Endodermal cell (in vitro differentiated cells): ENCODE measurements around the gene NAP1L3. TPM values are rescaled to one million over a fixed set of nuclear protein-coding genes. Genes with fewer than 3 reads are reported as not detected.
A peak's percentile ranks its signal among the peaks of the same experiment; 100 is the strongest.

Source experiments
- DNase-seq: peaks from one replicate; pipeline ENCODE4 v3.0.0-alpha.2; 2017
- H3K27ac ChIP-seq: 2 replicates; pipeline ENCODE4 v1.5.1; 2013; ENCODE audit warnings: mild to moderate bottlenecking, low read depth, low read length, moderate library complexity
- H3K27me3 ChIP-seq: 2 replicates; pipeline ENCODE4 v1.6.1; 2013; ENCODE audit warnings: mild to moderate bottlenecking, low read length, moderate library complexity; ENCODE audit not compliant: insufficient read depth, control insufficient read depth, poor library complexity, severe bottlenecking
- H3K36me3 ChIP-seq: 2 replicates; pipeline ENCODE4 v1.7.0; 2013; ENCODE audit warnings: mild to moderate bottlenecking, low read length, moderate library complexity; ENCODE audit not compliant: control insufficient read depth, insufficient read depth
- H3K4me1 ChIP-seq: one replicate; pipeline ENCODE4 v1.7.0; 2013; ENCODE audit warnings: low read length; ENCODE audit not compliant: control insufficient read depth, insufficient read depth
- H3K4me3 ChIP-seq: 2 replicates; pipeline ENCODE4 v1.5.1; 2013; ENCODE audit warnings: mild to moderate bottlenecking, low read length, moderate library complexity
- H3K9ac ChIP-seq: 2 replicates; pipeline ENCODE4 v1.6.1; 2013; ENCODE audit warnings: mild to moderate bottlenecking, low read length, moderate library complexity; ENCODE audit not compliant: poor library complexity, severe bottlenecking; ENCODE audit errors: extremely low read depth
- H3K9me3 ChIP-seq: 2 replicates; pipeline ENCODE4 v1.6.1; 2013; ENCODE audit warnings: mild to moderate bottlenecking, low read length, moderate library complexity; ENCODE audit not compliant: control insufficient read depth
- H3K27ac Mint-ChIP-seq: 2 replicates; pipeline ENCODE4 v1.8.0; 2020; ENCODE audit warnings: mixed read lengths
- H3K27me3 Mint-ChIP-seq: 2 replicates; pipeline ENCODE4 v1.8.0; 2021; ENCODE audit warnings: mild to moderate bottlenecking, mixed read lengths; ENCODE audit not compliant: insufficient read depth
- H3K36me3 Mint-ChIP-seq: 2 replicates; pipeline ENCODE4 v1.8.0; 2020; ENCODE audit warnings: low read depth, mixed read lengths
- H3K4me1 Mint-ChIP-seq: 2 replicates; pipeline ENCODE4 v1.8.0; 2020; ENCODE audit warnings: mixed read lengths
- H3K4me3 Mint-ChIP-seq: 2 replicates; pipeline ENCODE4 v1.8.0; 2020; ENCODE audit warnings: mild to moderate bottlenecking, moderate library complexity, mixed read lengths
- H3K9me3 Mint-ChIP-seq: 2 replicates; pipeline ENCODE4 v1.8.0; 2020; ENCODE audit warnings: mild to moderate bottlenecking, mixed read lengths
- CTCF ChIP-seq: fragments of 200-600 bp; sonication (generic); conservative IDR thresholded peaks from 2 replicates; pipeline ENCODE4 v1.5.0; 2021; ENCODE audit warnings: antibody characterized with exemption, mild to moderate bottlenecking
- WGBS, 2 experiments: methylation state at CpG; one replicate each; pipeline versions ENCODE4 v1.1.5 to v1.1.7; 2013; ENCODE audit warnings: missing lambda C conversion rate in 2 of 2, mixed read lengths in 1 of 2; ENCODE audit not compliant: insufficient coverage in 1 of 2, insufficient read length in 1 of 2; 5-methylcytosine and 5-hydroxymethylcytosine counted together
- long read RNA-seq, 4 experiments: library from polyadenylated mRNA in 2 of 4; library from RNA in 1 of 4; library from capped mRNA in 1 of 4; stranded (forward) in 3 of 4; unstranded in 1 of 4; transcript quantifications; one replicate each; pipeline ENCODE4 v2.0.0, GENCODE V29; 2020 to 2021; ENCODE audit warnings: inconsistent platforms in 1 of 4
- polyA plus RNA-seq, 2 experiments: library from polyadenylated mRNA; stranded (reverse); fragments of 50-300 nt; gene quantifications; one replicate each; pipeline ENCODE4 v1.2.3, GENCODE V29; 2013
- total RNA-seq, 2 donors: library from RNA; stranded (reverse); fragmentation: NEBNext Ultra II Directional in 1 of 2; extraction: Animal tissue kit (Norgen Biotek cat#: 25700) in 1 of 2; gene quantifications; 2 replicates in 1 of 2; 3 replicates in 1 of 2; pipeline ENCODE4 v1.2.1, GENCODE V29; 2021

Gene NAP1L3
- 10 to 100 TPM in 1 of 2 donors, 1 to 10 TPM in 1; 7.9 to 19.3 TPM for total RNA-seq
- polyA plus RNA-seq (2013, experiment 1 of 2), result 16.8 TPM
- 14.9 TPM for polyA plus RNA-seq (2013, experiment 2 of 2)
- long read RNA-seq, experiment 1, transcript NAP1L3-201 (1 exons, 2,639 nt), result major isoform, 5 of 5 reads
- long read RNA-seq, experiment 1, partial matches to known transcripts, result 0 of 5 reads
- long read RNA-seq, experiment 1, other reads (novel, unspliced or antisense), result 0 of 5 reads
- long read RNA-seq, experiment 2, transcript NAP1L3-201 (1 exons, 2,639 nt), result major isoform, 22 of 22 reads
- long read RNA-seq, experiment 2, partial matches to known transcripts, result 0 of 22 reads
- long read RNA-seq, experiment 2, other reads (novel, unspliced or antisense), result 0 of 22 reads
- long read RNA-seq, experiment 3, transcript NAP1L3-201 (1 exons, 2,639 nt), result major isoform, 144 of 145 reads
- long read RNA-seq, experiment 3, partial matches to known transcripts, result 0 of 145 reads
- long read RNA-seq, experiment 3, other reads (novel, unspliced or antisense), result 1 of 145 reads
- long read RNA-seq, experiment 4, partial matches to known transcripts, result 0 of 4 reads
- long read RNA-seq, experiment 4, other reads (novel, unspliced or antisense), result 0 of 4 reads

DNA sequence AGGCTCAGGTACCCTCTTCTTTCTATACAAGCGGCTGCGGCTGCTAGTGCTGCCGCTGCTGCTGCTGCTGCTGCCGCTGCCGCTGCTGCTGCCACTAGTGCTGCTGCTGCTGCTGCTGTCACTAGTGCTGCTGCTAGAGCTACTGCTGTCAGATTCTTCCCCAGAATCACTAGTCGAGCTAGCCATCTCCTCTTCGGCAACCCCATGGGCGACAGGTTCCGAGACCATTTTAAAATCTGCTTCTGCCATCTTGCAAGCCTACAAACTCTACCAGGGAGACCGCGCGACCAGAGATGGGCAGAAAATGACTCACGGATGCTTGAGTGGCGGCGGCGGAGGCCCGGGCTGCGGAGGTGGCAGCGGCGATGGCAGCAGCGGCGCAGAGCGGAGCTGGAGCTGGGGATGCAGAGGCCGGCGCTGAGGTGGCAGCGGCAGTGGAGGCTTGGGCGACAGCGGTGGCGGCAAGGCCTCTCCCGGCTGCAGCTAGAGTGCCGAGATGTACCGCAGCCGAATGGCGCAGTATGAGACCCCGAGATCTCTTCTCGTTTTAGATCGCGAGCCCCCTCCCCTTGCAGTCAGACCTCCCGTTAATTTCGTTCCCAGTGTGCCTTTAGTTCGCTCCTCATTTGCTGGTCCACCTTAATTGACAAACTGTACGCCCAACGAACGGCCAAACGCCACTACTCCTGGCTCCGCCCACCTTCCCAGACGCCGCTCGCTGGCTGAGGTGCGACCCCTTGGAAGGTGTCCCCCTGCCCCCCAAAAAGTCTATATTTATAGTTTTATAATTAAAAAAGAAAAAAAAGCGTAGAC, at the start of gene NAP1L3:
TSS of gene NAP1L3 (minus strand) at position 523 of the 813 bp plus-strand sequence. CDS start at position 249, 274 bp downstream.
- peak within 1 kb of the TSS; percentile 86 for H3K4me3 ChIP-seq
- no peaks in the 10 kb centered on the region for H3K9me3 ChIP-seq
- H3K36me3 Mint-ChIP-seq, result no peaks in the 10 kb centered on the region
- peak within 1 kb of the TSS; percentile 76 for H3K27ac ChIP-seq
- H3K4me3 Mint-ChIP-seq, result peak within 1 kb of the TSS; percentile 97
- peaks cover 10% of the 10 kb centered on the region for H3K4me1 Mint-ChIP-seq
- no peaks in the 10 kb centered on the region for H3K9me3 Mint-ChIP-seq
- peak within 1 kb of the TSS; percentile 93 for H3K27ac Mint-ChIP-seq
- no peaks in the 10 kb centered on the region for H3K27me3 ChIP-seq
- H3K27me3 Mint-ChIP-seq, result peaks cover 2% of the 10 kb centered on the region
- no peak for TF ChIP-seq CTCF
- DNase-seq, result peak; percentile 95
- WGBS, 2 experiments, result 0 to 2% methylated on average over 5 to 49 of the region's 51 CpGs
- H3K36me3 ChIP-seq, result no peaks in the 10 kb centered on the region
- no peaks in the 10 kb centered on the region for H3K4me1 ChIP-seq
- H3K9ac ChIP-seq, result peak within 1 kb of the TSS; percentile 51

- Mint-ChIP-seq H3K4me3 (no peak overlapping the region), H3K9me3 (no peaks in the 10 kb centered on the region), H3K4me1 (peaks cover 22% of the 10 kb centered on the region), H3K27me3 (no peaks in the 10 kb centered on the region), H3K27ac (no peak overlapping the region), H3K36me3 (no peaks in the 10 kb centered on the region)
- Histone ChIP-seq H3K9me3 (no peaks in the 10 kb centered on the region), H3K9ac (no peak overlapping the region), H3K27me3 (no peaks in the 10 kb centered on the region), H3K4me3 (no peak overlapping the region), H3K36me3 (no peaks in the 10 kb centered on the region), H3K27ac (no peak overlapping the region), H3K4me1 (no peaks in the 10 kb centered on the region)
- WGBS, 2 experiments, result 95% methylated on average over 4 of the region's 4 CpGs; no CpG with 5 or more reads in 1 of the 2 experiments
- DNase-seq, result no peak
- TF ChIP-seq CTCF, result no peak
Measured at GRCh38 chrX:93711076-93711475, 37.7 kb upstream of the NAP1L3 start.

DNA sequence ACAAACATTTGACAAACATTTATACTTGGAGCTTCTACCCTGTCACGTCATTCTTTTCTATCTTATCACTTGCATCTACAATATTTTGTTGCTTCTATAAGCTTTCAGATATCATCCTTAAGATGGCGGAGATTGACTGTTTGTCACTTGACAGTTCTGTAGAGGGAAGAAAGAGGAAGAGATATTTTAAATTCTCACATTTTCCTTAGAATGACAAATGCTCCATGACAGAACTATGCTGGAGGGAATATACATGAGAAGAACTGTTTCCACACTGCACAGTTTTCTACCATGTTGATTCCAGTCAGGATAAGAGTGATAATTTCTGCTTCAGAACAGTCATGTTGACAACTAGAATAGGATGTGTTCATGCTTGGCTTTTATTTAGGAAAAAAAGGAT, 30.3 kb upstream of the NAP1L3 start:
- H3K27ac Mint-ChIP-seq, result no peak overlapping the region
- no peak for DNase-seq
- H3K27me3 Mint-ChIP-seq, result no peaks in the 10 kb centered on the region
- H3K27me3 ChIP-seq, result no peaks in the 10 kb centered on the region
- 80% methylated on average over 1 of the region's 2 CpGs; no CpG with 5 or more reads in 1 of the 2 experiments for WGBS, 2 experiments
- no peaks in the 10 kb centered on the region for H3K9me3 Mint-ChIP-seq
- peaks cover 25% of the 10 kb centered on the region for H3K4me1 Mint-ChIP-seq
- H3K4me3 ChIP-seq, result no peak overlapping the region
- TF ChIP-seq CTCF, result no peak
- H3K36me3 ChIP-seq, result no peaks in the 10 kb centered on the region
- H3K4me1 ChIP-seq, result no peaks in the 10 kb centered on the region
- no peak overlapping the region for H3K4me3 Mint-ChIP-seq
- H3K9me3 ChIP-seq, result no peaks in the 10 kb centered on the region
- H3K36me3 Mint-ChIP-seq, result no peaks in the 10 kb centered on the region
- H3K9ac ChIP-seq, result no peak overlapping the region
- no peak overlapping the region for H3K27ac ChIP-seq
